ENCODE results near the gene IMPA2. TPM values are rescaled to one million over a fixed set of nuclear protein-coding genes. Genes with fewer than 3 reads are reported as not detected.

IMPA2 gene
- total RNA-seq, 1 experiment from 2014 or later: 79.9 TPM

DNA sequence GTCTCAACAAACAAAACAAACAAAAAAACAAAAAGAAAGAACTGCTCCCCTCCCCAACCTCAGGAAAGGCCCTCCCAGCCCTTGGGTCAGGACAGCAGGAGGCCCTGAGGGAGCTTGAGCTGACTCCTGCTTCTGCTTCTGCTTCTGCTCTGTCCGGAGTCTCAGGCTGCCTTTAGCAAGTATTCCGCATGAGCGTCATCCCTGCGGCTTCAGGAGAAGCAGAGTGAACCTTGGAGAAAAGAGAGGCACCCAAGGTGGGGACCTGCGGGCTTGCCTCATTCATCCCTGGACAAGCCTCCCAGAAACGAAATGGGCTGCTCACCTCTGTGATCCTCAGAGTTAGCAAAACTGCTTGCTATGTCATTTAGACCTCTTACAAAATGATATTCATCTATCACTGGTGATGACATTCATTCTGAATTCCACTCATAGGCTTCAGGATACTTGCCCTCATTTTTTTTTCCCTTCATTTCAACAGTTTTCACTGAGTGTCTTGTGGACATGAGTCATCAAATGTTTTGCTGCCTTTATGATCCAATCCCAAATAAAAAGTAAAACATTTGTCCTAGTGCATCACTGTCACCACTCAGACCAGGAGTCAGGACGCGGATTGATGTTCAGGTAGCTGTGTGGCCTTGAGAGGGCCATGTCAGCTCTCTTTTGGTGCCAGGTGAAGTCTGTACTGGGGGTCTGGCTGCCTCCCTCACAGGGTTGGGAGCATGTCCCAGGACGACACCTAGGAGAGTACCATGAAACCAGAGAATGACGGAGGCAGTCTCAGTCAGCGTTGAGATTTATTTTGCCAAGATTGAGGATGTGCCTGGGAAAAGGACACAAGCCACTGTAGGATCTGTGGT lies 51.7 kb downstream of the IMPA2 start:
- DNase-seq: no peak
- Mint-ChIP-seq H3K4me3 (ENCODE audit: unreplicated experiment) (no peak overlapping the region), H3K36me3 (ENCODE audit: insufficient read depth, unreplicated experiment) (peaks cover 2% of the 10 kb centered on the region), H3K4me1 (ENCODE audit: low read depth, unreplicated experiment) (no peaks in the 10 kb centered on the region), H3K27me3 (ENCODE audit: insufficient read depth, unreplicated experiment) (no peaks in the 10 kb centered on the region), H3K27ac (ENCODE audit: unreplicated experiment) (no peak overlapping the region), H3K9me3 (ENCODE audit: unreplicated experiment) (no peaks in the 10 kb centered on the region)
- TF ChIP-seq, protein P1, sequence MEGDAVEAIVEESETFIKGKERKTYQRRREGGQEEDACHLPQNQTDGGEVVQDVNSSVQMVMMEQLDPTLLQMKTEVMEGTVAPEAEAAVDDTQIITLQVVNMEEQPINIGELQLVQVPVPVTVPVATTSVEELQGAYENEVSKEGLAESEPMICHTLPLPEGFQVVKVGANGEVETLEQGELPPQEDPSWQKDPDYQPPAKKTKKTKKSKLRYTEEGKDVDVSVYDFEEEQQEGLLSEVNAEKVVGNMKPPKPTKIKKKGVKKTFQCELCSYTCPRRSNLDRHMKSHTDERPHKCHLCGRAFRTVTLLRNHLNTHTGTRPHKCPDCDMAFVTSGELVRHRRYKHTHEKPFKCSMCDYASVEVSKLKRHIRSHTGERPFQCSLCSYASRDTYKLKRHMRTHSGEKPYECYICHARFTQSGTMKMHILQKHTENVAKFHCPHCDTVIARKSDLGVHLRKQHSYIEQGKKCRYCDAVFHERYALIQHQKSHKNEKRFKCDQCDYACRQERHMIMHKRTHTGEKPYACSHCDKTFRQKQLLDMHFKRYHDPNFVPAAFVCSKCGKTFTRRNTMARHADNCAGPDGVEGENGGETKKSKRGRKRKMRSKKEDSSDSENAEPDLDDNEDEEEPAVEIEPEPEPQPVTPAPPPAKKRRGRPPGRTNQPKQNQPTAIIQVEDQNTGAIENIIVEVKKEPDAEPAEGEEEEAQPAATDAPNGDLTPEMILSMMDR (IDR thresholded peaks at IDR 0.05; ENCODE audit: insufficient read depth in 1 of 2, low read depth in 1 of 2, low read length in 1 of 2, severe bottlenecking in 1 of 2, unreplicated experiment in 1 of 2): no peak
- no TSS peak for BruUV-seq (replicated peaks)
- no peaks in the 10 kb centered on the region for H3K4me1 ChIP-seq
- intact Hi-C loops (cut with micrococcal nuclease; ENCODE audit: unreplicated experiment): no loop called here
- POLR2A ChIA-PET: no interaction called here
- CTCF ChIA-PET: no interaction called here
- no peaks in the 10 kb centered on the region for H3K9me3 ChIP-seq
- H3K4me3 ChIP-seq (ENCODE audit: low read depth, low read length): no peak overlapping the region
- H3K36me3 ChIP-seq (ENCODE audit: control insufficient read depth, insufficient read depth, low read length): peaks cover 2% of the 10 kb centered on the region; the same call in 1 of the 2 replicates
- no peaks in the 10 kb centered on the region for H3K27me3 ChIP-seq (replicated peaks; ENCODE audit: control insufficient read depth, insufficient read depth, low read length)

DNA sequence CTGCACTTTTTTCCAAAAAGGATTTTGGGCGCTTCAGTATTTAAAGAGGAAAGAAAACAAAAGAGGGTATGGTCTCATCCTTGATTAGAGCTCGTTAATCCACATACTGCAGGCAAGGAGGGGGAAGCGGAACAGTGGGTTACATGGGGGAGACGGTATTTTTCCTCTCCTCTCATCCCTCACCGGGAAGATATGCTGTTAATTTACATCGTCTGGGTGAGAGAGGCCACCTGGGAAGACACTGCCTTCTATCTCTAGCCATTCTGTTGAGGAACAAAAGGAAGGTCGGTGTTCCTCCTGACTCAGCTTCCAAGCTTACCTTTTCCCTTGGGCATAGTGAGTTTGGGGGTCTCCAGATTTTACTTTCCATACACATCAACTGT lies 52.3 kb downstream of the IMPA2 start:
- no peak overlapping the region for H3K4me3 Mint-ChIP-seq (ENCODE audit: unreplicated experiment)
- H3K4me3 ChIP-seq (ENCODE audit: low read depth, low read length): no peak overlapping the region
- POLR2A ChIA-PET: no interaction called here
- no TSS peak for BruUV-seq (replicated peaks)
- H3K36me3 Mint-ChIP-seq (ENCODE audit: insufficient read depth, unreplicated experiment): no peaks in the 10 kb centered on the region
- H3K4me1 ChIP-seq: peaks cover 3% of the 10 kb centered on the region; the same call in 1 of the 2 replicates
- TF ChIP-seq, protein P1 (IDR thresholded peaks at IDR 0.05; ENCODE audit: insufficient read depth in 1 of 2, low read depth in 1 of 2, low read length in 1 of 2, severe bottlenecking in 1 of 2, unreplicated experiment in 1 of 2): no peak
- CTCF ChIA-PET: no interaction called here
- no peaks in the 10 kb centered on the region for H3K27me3 ChIP-seq (replicated peaks; ENCODE audit: control insufficient read depth, insufficient read depth, low read length)
- H3K36me3 ChIP-seq (ENCODE audit: control insufficient read depth, insufficient read depth, low read length): peaks cover 2% of the 10 kb centered on the region; the same call in 1 of the 2 replicates
- no peak overlapping the region for H3K27ac Mint-ChIP-seq (ENCODE audit: unreplicated experiment)
- no peaks in the 10 kb centered on the region for H3K9me3 ChIP-seq
- no peak for DNase-seq
- H3K4me1 Mint-ChIP-seq (ENCODE audit: low read depth, unreplicated experiment): no peaks in the 10 kb centered on the region
- intact Hi-C loops (cut with micrococcal nuclease; ENCODE audit: unreplicated experiment): no loop called here
- no peaks in the 10 kb centered on the region for H3K9me3 Mint-ChIP-seq (ENCODE audit: unreplicated experiment)
- no peaks in the 10 kb centered on the region for H3K27me3 Mint-ChIP-seq (ENCODE audit: insufficient read depth, unreplicated experiment)

- no peak overlapping the region for H3K4me3 Mint-ChIP-seq (ENCODE audit: unreplicated experiment)
- ChIA-PET CTCF (interaction anchor here (0.6 kb wide), 1 partner anchor 1456 kb away, joined by 3 read pairs; no protein-coding TSS in a partner anchor), POLR2A (no interaction called here)
- no peaks in the 10 kb centered on the region for H3K4me1 Mint-ChIP-seq (ENCODE audit: low read depth, unreplicated experiment)
- DNase-seq: no peak
- Histone ChIP-seq H3K4me1 (peaks cover 3% of the 10 kb centered on the region; the same call in 1 of the 2 replicates), H3K9me3 (no peaks in the 10 kb centered on the region), H3K36me3 (ENCODE audit: control insufficient read depth, insufficient read depth, low read length) (peaks cover 2% of the 10 kb centered on the region; the same call in 1 of the 2 replicates), H3K27me3 (replicated peaks; ENCODE audit: control insufficient read depth, insufficient read depth, low read length) (no peaks in the 10 kb centered on the region), H3K4me3 (ENCODE audit: low read depth, low read length) (no peak overlapping the region)
- BruUV-seq (replicated peaks): no TSS peak
- no peak overlapping the region for H3K27ac Mint-ChIP-seq (ENCODE audit: unreplicated experiment)
- TF ChIP-seq, protein P1 (IDR thresholded peaks at IDR 0.05; ENCODE audit: insufficient read depth in 1 of 2, low read depth in 1 of 2, low read length in 1 of 2, severe bottlenecking in 1 of 2, unreplicated experiment in 1 of 2): no peak
- H3K9me3 Mint-ChIP-seq (ENCODE audit: unreplicated experiment): no peaks in the 10 kb centered on the region
- no peaks in the 10 kb centered on the region for H3K27me3 Mint-ChIP-seq (ENCODE audit: insufficient read depth, unreplicated experiment)
- H3K36me3 Mint-ChIP-seq (ENCODE audit: insufficient read depth, unreplicated experiment): no peaks in the 10 kb centered on the region
- intact Hi-C loops (cut with micrococcal nuclease; ENCODE audit: unreplicated experiment): no loop called here
These were observed 53.2 kb downstream of the IMPA2 start for GRCh38 chr18:12034241-12035100.

Data from Caco-2 (cell line).